Ovary (tissue), 3 donors: ENCODE measurements around the gene GUCA2A.

Experiments used
- EP300 ChIP-seq: sonication (generic); formaldehyde crosslinking; IDR thresholded peaks from one replicate; pipeline ENCODE4 v1.6.1; 2017; ENCODE audit warnings: antibody characterized with exemption
- POLR2A ChIP-seq: fragments of 450-650 bp; IDR thresholded peaks from one replicate; pipeline ENCODE4 v1.6.1; 2017; ENCODE audit warnings: antibody characterized with exemption, mild to moderate bottlenecking, moderate library complexity
- TF ChIP-seq, protein P1 (sequence below), 3 donors: fragments of 450-650 bp in 2 of 3; fragments of 200-600 bp in 1 of 3; IDR thresholded peaks; one replicate each; pipeline versions ENCODE4 v1.5.1 to v1.8.0; 2016 to 2022; ENCODE audit warnings: antibody characterized with exemption in 3 of 3, mild to moderate bottlenecking in 1 of 3
- donor health status: DM: no; HTN: no; CAD: no.

DNA sequence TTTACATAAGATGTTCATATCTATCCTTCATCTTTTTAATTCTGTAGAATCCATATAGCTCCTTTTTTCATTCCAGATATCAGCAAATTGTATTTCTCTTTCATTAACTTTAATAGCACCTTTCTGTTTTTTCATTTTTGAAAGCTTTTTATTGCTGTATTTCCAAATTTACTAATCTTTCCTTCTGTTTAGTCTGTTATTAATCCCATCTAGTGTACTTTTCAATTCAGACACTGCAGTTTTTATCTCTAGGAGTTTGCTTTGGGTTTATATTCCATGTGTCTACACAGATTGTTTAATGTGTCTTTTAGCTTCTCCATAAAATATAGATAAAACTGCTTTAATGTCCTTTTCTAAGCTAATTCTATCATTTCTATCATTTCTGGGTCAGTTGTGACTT lies 37.4 kb upstream of the GUCA2A start:
- TF ChIP-seq, protein P1, sequence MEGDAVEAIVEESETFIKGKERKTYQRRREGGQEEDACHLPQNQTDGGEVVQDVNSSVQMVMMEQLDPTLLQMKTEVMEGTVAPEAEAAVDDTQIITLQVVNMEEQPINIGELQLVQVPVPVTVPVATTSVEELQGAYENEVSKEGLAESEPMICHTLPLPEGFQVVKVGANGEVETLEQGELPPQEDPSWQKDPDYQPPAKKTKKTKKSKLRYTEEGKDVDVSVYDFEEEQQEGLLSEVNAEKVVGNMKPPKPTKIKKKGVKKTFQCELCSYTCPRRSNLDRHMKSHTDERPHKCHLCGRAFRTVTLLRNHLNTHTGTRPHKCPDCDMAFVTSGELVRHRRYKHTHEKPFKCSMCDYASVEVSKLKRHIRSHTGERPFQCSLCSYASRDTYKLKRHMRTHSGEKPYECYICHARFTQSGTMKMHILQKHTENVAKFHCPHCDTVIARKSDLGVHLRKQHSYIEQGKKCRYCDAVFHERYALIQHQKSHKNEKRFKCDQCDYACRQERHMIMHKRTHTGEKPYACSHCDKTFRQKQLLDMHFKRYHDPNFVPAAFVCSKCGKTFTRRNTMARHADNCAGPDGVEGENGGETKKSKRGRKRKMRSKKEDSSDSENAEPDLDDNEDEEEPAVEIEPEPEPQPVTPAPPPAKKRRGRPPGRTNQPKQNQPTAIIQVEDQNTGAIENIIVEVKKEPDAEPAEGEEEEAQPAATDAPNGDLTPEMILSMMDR (IDR thresholded peaks at IDR 0.05): no peak
- TF ChIP-seq POLR2A (no peak), EP300 (no peak)
